Right lobe of liver (tissue), 6 donors: ENCODE results near the gene HS6ST3. TPM values are rescaled to one million over a fixed set of nuclear protein-coding genes. Genes with fewer than 3 reads are reported as not detected.

ENCODE experiments used
- ATAC-seq, 4 donors: fragments of 200-7000 bp; cut with Tn5 transposase; one replicate each; pipeline ENCODE4 v1.9.1; 2020; ENCODE audit warnings: mild to moderate bottlenecking in 4 of 4, moderate library complexity in 4 of 4
- DNase-seq, 3 donors: peaks; one replicate each; pipeline ENCODE4 v3.0.0-alpha.2; 2020
- H3K27ac ChIP-seq, 3 donors: fragments of 200-600 bp; one replicate each; pipeline ENCODE4 v1.8.0; 2022
- H3K27me3 ChIP-seq, 2 donors: fragments of 200-600 bp; one replicate each; pipeline ENCODE4 v1.8.0; 2022
- H3K36me3 ChIP-seq, 4 donors: fragments of 200-600 bp; sonication (generic) in 1 of 4; one replicate each; pipeline versions ENCODE4 v1.5.1 to v1.8.0; 2017 to 2022; ENCODE audit warnings: control low read depth in 1 of 4
- H3K4me1 ChIP-seq, 4 donors: fragments of 200-600 bp; sonication (generic) in 1 of 4; one replicate each; pipeline versions ENCODE4 v1.5.1 to v1.8.0; 2017 to 2022; ENCODE audit warnings: control low read depth in 1 of 4
- H3K4me3 ChIP-seq, 3 donors: fragments of 200-600 bp; one replicate each; pipeline ENCODE4 v1.8.0; 2022
- H3K9me3 ChIP-seq, 4 donors: fragments of 200-600 bp; sonication (generic) in 1 of 4; one replicate each; pipeline versions ENCODE4 v1.5.1 to v1.8.0; 2017 to 2022; ENCODE audit warnings: control low read depth in 1 of 4
- POLR2A ChIP-seq: fragments of 450-650 bp; IDR thresholded peaks from one replicate; pipeline ENCODE4 v1.6.1; 2017; ENCODE audit warnings: antibody characterized with exemption, mild to moderate bottlenecking
- WGBS: methylation state at CpG from one replicate; pipeline ENCODE4 v1.1.6; 2018; ENCODE audit warnings: low coverage, low lambda C conversion rate; ENCODE audit not compliant: insufficient coverage; ENCODE audit errors: missing lambda C conversion rate; 5-methylcytosine and 5-hydroxymethylcytosine counted together
- intact Hi-C, 2 donors: fragments of 100-400 bp; cut with DNase I; formaldehyde crosslinking; loops; one replicate each; pipeline versions ENCODE4 v1.11.2 to v1.14.1; 2022
- total RNA-seq, 6 experiments: library from RNA; depleted of rRNA in 2 of 6; stranded (reverse); fragments of >200 nt in 2 of 6; fragmentation: NEBNext Ultra II Directional in 3 of 6; extraction: Animal tissue kit (Norgen Biotek cat#: 25700) in 3 of 6; gene quantifications; one replicate each; pipeline versions ENCODE4 v1.1.0 to v1.2.4, GENCODE V29; 2016 to 2023
- TF ChIP-seq, protein P1 (sequence below), 4 donors: fragments of 200-600 bp in 3 of 4; fragments of 450-650 bp in 1 of 4; IDR thresholded peaks; one replicate each; pipeline versions ENCODE4 v1.5.1 to v1.8.0; 2016 to 2022; ENCODE audit warnings: antibody characterized with exemption in 4 of 4, mild to moderate bottlenecking in 2 of 4
- donor health status: DM: no; HTN: yes; CAD: no.
- donor health status: DM: no; HTN: no; CAD: no.
- donor health status: DM: no; HTN: no; CAD: no.
- donor health status: DM: no; HTN: yes; CAD: no.
- donor health status: DM: no; HTN: yes; CAD: no.

HS6ST3 gene
- total RNA-seq, 6 experiments from 2014 or later: not detected

DNA sequence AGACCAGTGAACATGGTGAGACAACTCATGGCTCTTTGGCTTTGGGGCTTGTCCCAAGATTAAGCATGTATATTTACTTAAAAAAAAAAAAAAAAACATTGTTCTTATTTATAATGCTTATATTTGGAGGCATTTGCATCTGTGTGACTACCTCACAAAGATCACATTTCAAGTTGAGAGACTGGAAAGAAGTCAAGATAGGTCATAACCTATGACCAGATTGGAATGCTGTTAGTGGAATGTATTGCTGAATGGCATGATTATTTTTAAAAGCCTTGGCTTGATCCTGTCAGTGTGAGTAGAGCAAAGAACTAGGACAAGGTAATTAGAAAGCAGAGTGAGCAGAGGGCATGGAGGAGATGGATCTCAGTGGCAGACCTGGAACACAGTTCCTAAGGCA is 689.8 kb downstream of the HS6ST3 start:
- Histone ChIP-seq H3K36me3 (no peaks in the 10 kb centered on the region), H3K4me3 (no peak overlapping the region), H3K9me3 (no peaks in the 10 kb centered on the region), H3K27me3 (no peaks in the 10 kb centered on the region), H3K27ac (no peak overlapping the region), H3K4me1 (no peaks in the 10 kb centered on the region)
- intact Hi-C loops: no loop called here
- ATAC-seq (no peak), DNase-seq (no peak)
- no peak for TF ChIP-seq POLR2A
- TF ChIP-seq, protein P1, sequence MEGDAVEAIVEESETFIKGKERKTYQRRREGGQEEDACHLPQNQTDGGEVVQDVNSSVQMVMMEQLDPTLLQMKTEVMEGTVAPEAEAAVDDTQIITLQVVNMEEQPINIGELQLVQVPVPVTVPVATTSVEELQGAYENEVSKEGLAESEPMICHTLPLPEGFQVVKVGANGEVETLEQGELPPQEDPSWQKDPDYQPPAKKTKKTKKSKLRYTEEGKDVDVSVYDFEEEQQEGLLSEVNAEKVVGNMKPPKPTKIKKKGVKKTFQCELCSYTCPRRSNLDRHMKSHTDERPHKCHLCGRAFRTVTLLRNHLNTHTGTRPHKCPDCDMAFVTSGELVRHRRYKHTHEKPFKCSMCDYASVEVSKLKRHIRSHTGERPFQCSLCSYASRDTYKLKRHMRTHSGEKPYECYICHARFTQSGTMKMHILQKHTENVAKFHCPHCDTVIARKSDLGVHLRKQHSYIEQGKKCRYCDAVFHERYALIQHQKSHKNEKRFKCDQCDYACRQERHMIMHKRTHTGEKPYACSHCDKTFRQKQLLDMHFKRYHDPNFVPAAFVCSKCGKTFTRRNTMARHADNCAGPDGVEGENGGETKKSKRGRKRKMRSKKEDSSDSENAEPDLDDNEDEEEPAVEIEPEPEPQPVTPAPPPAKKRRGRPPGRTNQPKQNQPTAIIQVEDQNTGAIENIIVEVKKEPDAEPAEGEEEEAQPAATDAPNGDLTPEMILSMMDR (IDR thresholded peaks at IDR 0.05): no peak

DNA sequence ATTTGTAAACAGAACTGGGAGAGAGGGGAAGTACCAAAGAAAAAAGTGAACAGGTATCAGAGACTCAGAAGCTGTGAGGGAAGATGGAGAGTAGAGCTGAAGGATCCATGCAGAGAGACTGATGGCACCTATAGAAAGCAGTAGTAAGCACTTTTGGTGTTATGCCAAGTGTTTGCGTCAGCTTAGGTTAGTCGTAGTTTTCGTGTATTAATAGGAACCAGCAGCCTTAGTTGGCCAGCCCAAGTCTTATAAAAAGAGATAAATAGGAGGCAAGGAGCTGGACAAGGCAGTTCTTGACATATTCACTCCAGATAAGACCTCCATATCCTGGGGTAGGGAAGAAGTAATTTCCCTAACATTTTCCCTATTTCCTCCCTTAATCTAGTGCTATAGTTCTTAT is 690.2 kb downstream of the HS6ST3 start:
- Histone ChIP-seq H3K4me3 (no peak overlapping the region), H3K9me3 (no peaks in the 10 kb centered on the region), H3K4me1 (no peaks in the 10 kb centered on the region), H3K27ac (no peak overlapping the region), H3K36me3 (no peaks in the 10 kb centered on the region), H3K27me3 (no peaks in the 10 kb centered on the region)
- 77% methylated on average over 3 of the region's 3 CpGs for WGBS
- DNase-seq (no peak), ATAC-seq (no peak)
- no peak for TF ChIP-seq POLR2A
- intact Hi-C loops: no loop called here

DNA sequence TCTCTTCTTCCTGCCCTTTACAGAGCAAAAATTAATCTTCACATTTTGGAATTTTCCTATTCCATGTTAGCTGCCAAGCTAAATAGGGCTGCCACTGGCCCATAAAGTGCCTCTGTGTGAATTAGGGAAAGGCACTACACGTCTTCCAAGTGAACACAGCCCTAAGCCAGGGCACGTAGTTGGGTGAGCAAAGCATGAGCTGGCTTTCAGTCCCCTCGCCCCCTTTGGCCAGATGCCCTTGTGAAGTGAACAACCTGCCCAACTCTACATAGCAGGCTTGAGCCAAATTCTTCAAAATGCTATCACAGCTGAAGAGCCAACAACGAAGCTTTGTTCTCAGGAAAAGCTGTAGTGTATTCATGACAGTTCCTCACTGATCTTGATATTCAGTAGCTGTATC is 691.2 kb downstream of the HS6ST3 start:
- Histone ChIP-seq H3K27ac (no peak overlapping the region), H3K36me3 (no peaks in the 10 kb centered on the region), H3K4me3 (no peak overlapping the region), H3K9me3 (no peaks in the 10 kb centered on the region), H3K4me1 (no peaks in the 10 kb centered on the region), H3K27me3 (no peaks in the 10 kb centered on the region)
- intact Hi-C loops: no loop called here
- 52% methylated on average over 4 of the region's 4 CpGs for WGBS
- TF ChIP-seq POLR2A: no peak
- TF ChIP-seq, protein P1 (IDR thresholded peaks at IDR 0.05): no peak
- no peak for DNase-seq
- ATAC-seq: no peak

DNA sequence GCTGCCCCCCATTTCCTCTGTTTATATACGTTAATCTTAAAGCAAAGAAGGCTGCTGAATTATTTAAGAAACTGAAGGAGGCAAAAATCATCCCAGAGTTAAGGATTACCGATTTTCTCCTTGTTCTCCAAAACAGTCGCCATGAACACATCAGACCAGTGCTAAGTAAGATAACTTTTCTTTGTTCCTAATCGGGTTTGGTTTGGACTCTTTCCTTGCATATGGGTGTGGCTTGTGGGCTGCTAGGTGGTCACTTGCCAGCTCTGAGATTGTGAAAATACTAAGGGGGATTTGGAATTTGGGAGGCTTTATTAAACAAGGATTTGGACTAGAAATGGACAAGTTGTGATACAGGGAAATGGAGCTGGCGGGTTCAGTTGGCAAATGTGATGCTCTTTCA is 692.3 kb downstream of the HS6ST3 start:
- Histone ChIP-seq H3K4me3 (no peak overlapping the region), H3K4me1 (no peaks in the 10 kb centered on the region), H3K9me3 (no peaks in the 10 kb centered on the region), H3K27me3 (no peaks in the 10 kb centered on the region), H3K36me3 (no peaks in the 10 kb centered on the region), H3K27ac (no peak overlapping the region)
- TF ChIP-seq, protein P1 (IDR thresholded peaks at IDR 0.05): no peak
- TF ChIP-seq POLR2A: no peak
- WGBS: 61% methylated on average over 5 of the region's 5 CpGs
- ATAC-seq (no peak), DNase-seq (no peak)
- intact Hi-C loops: no loop called here

DNA sequence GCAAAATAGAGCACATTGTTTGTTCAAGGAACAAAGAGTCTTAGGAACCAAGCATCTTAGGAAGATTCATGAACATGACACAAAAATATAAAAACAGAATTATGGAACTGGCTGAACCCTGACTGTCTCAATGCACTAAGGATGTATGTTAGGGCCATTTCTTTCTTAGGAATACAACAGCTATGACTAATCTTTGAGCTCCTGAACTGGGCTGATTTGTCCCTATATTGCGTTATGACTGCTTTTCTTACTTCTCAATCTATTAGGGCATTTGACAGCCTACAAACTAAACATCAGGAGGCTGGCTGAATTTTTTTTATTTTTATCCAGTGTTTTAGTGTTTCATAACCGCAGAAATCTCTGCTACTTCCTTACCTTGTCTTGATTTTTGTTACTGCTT is 693.1 kb downstream of the HS6ST3 start:
- no peak for TF ChIP-seq POLR2A
- TF ChIP-seq, protein P1 (IDR thresholded peaks at IDR 0.05): no peak
- intact Hi-C loops: no loop called here
- ATAC-seq (no peak), DNase-seq (no peak)
- no peaks in the 10 kb centered on the region for H3K27me3 ChIP-seq
- WGBS: 73% methylated on average over 2 of the region's 2 CpGs
- no peaks in the 10 kb centered on the region for H3K9me3 ChIP-seq
- no peaks in the 10 kb centered on the region for H3K4me1 ChIP-seq
- no peak overlapping the region for H3K4me3 ChIP-seq
- no peaks in the 10 kb centered on the region for H3K36me3 ChIP-seq
- no peak overlapping the region for H3K27ac ChIP-seq
